Heart left ventricle (tissue), 16 donors: ENCODE results near the gene SYNDIG1L. TPM values are rescaled to one million over a fixed set of nuclear protein-coding genes. Genes with fewer than 3 reads are reported as not detected.
"Not testable (repeated sequence)": the region's sequence is repeated elsewhere in the genome, so short reads cannot be mapped to it uniquely, and the experiment has no call there.

Experiments
- ATAC-seq, 4 donors: fragments of 200-7000 bp; cut with Tn5 transposase; one replicate each; pipeline ENCODE4 v1.9.1; 2020 to 2022; ENCODE audit warnings: moderate library complexity in 4 of 4, mild to moderate bottlenecking in 3 of 4, moderate number of reproducible peaks in 1 of 4
- DNase-seq, 5 donors: peaks; one replicate each; pipeline ENCODE4 v3.0.0-alpha.2; 2020
- H3K27ac ChIP-seq, 12 donors: fragments of 200-600 bp; sonication (generic) in 4 of 12; one replicate each; pipeline versions ENCODE4 v1.5.0 to v1.8.0; 2016 to 2022; ENCODE audit warnings: mild to moderate bottlenecking in 2 of 12
- H3K27me3 ChIP-seq, 9 donors: fragments of 200-600 bp; sonication (generic) in 2 of 9; one replicate each; pipeline versions ENCODE4 v1.5.1 to v1.8.0; 2016 to 2022; ENCODE audit warnings: mild to moderate bottlenecking in 3 of 9
- H3K36me3 ChIP-seq, 9 donors: fragments of 200-600 bp; sonication (generic) in 2 of 9; one replicate each; pipeline versions ENCODE4 v1.5.0 to v1.8.0; 2018 to 2022; ENCODE audit warnings: mild to moderate bottlenecking in 2 of 9
- H3K4me1 ChIP-seq, 12 donors: fragments of 200-600 bp; sonication (generic) in 4 of 12; one replicate each; pipeline versions ENCODE4 v1.5.0 to v1.8.0; 2016 to 2022; ENCODE audit warnings: mild to moderate bottlenecking in 3 of 12
- H3K4me3 ChIP-seq, 12 donors: fragments of 200-600 bp; sonication (generic) in 4 of 12; one replicate each; pipeline versions ENCODE4 v1.5.0 to v1.8.0; 2017 to 2022; ENCODE audit warnings: mild to moderate bottlenecking in 9 of 12, moderate library complexity in 4 of 12
- H3K9me3 ChIP-seq, 12 donors: fragments of 200-600 bp; sonication (generic) in 4 of 12; one replicate each; pipeline versions ENCODE4 v1.5.0 to v1.8.0; 2016 to 2022; ENCODE audit warnings: mild to moderate bottlenecking in 1 of 12
- POLR2A ChIP-seq, 2 donors: fragments of 450-650 bp; IDR thresholded peaks; one replicate each; pipeline ENCODE4 v1.6.1; 2017; ENCODE audit warnings: antibody characterized with exemption in 2 of 2, mild to moderate bottlenecking in 2 of 2, moderate library complexity in 2 of 2
- WGBS, 4 donors: extraction: QIAGEN DNeasy Blood & Tissue Kit in 2 of 4; methylation state at CpG; one replicate each; pipeline versions ENCODE4 v1.1.5 to v1.1.7; 2013 to 2018; 5-methylcytosine and 5-hydroxymethylcytosine counted together
- intact Hi-C, 10 donors: fragments of 100-400 bp; cut with DNase I; formaldehyde crosslinking; loops; one replicate each; pipeline versions ENCODE4 v1.11.1 to v1.14.2; 2022
- polyA plus RNA-seq, 2 donors: library from polyadenylated mRNA; stranded (reverse); fragments of 200-250 nt; gene quantifications; one replicate each; pipeline ENCODE4 v1.2.3, GENCODE V29; 2013
- total RNA-seq, 9 donors: library from RNA; depleted of rRNA in 2 of 9; stranded (reverse); fragments of >200 nt in 2 of 9; fragmentation: NEBNext Ultra II Directional in 3 of 9; extraction: Animal tissue kit (Norgen Biotek cat#: 25700) in 3 of 9; gene quantifications; one replicate each; pipeline versions ENCODE4 v1.1.0 to v1.2.4, GENCODE V29; 2016 to 2023
- TF ChIP-seq, protein P1 (sequence below), 12 donors: fragments of 200-600 bp; sonication (generic) in 4 of 12; IDR thresholded peaks; one replicate each; pipeline versions ENCODE4 v1.5.0 to v1.8.0; 2018 to 2022; ENCODE audit warnings: antibody characterized with exemption in 12 of 12, mild to moderate bottlenecking in 5 of 12
- donor health status: ischemic (EF 13 %, LVEDD 7.1; RV severe dilation, severe dysfunction).
- donor health status: healthy with polysubstance abuse.
- donor health status: DM: no; HTN: yes; CAD: no.
- donor health status: DM: no; HTN: no; CAD: no.
- donor health status: ischemic (EF 25% LVEDD 6.9; RV normal size, moderate dysfunction).
- donor health status: ischemic (EF 25% LVEDD 5.7; RV mildly dilated, moderate dysfunction).
- donor health status: healthy.
- donor health status: DM: yes; HTN: yes; CAD: no.
- donor health status: ischemic (EF 35%, LVEDD 5.7; RV mildly dilated, moderate dysfunction).
- donor health status: nonischemic (EF 11% LVEDD 7.7; RV severe dilation, severe dysfunction).
- donor health status: DM: yes; HTN: yes; CAD: no.
- donor health status: PGD.
- donor health status: ischemic (EF 29% LVEDD 5.4; RV normal size, mild dysfunction).
- donor health status: nonischemic (EF 23%, LVEDD 6.1; RV moderate dilation, normal function).

Gene SYNDIG1L
- total and polyA plus RNA-seq, 11 donors: 0.06 to 0.32 (median 0.10) TPM; not detected in 6

- no peaks in the 10 kb centered on the region for H3K36me3 ChIP-seq
- no peaks in the 10 kb centered on the region for H3K9me3 ChIP-seq
- no peaks in the 10 kb centered on the region for H3K4me1 ChIP-seq
- TF ChIP-seq POLR2A (IDR thresholded peaks at IDR 0.05): no peak
- TF ChIP-seq, protein P1, sequence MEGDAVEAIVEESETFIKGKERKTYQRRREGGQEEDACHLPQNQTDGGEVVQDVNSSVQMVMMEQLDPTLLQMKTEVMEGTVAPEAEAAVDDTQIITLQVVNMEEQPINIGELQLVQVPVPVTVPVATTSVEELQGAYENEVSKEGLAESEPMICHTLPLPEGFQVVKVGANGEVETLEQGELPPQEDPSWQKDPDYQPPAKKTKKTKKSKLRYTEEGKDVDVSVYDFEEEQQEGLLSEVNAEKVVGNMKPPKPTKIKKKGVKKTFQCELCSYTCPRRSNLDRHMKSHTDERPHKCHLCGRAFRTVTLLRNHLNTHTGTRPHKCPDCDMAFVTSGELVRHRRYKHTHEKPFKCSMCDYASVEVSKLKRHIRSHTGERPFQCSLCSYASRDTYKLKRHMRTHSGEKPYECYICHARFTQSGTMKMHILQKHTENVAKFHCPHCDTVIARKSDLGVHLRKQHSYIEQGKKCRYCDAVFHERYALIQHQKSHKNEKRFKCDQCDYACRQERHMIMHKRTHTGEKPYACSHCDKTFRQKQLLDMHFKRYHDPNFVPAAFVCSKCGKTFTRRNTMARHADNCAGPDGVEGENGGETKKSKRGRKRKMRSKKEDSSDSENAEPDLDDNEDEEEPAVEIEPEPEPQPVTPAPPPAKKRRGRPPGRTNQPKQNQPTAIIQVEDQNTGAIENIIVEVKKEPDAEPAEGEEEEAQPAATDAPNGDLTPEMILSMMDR (IDR thresholded peaks at IDR 0.05): no peak
- H3K4me3 ChIP-seq: no peak overlapping the region
- intact Hi-C loops: no loop called here
- no peak for ATAC-seq
- H3K27ac ChIP-seq: no peak overlapping the region
- no peak for DNase-seq
- 38 to 57% (median 47%) methylated on average over 2 of the region's 2 CpGs for WGBS, 4 donors
- peaks cover 0 to 11% (median 0%) of the 10 kb centered on the region in 9 donors for H3K27me3 ChIP-seq
Observed at GRCh38 chr14:74394549-74394948, 31.5 kb downstream of the SYNDIG1L start.

GRCh38 chr14:74392616-74393570 lies 33.1 kb downstream of the SYNDIG1L start:
- Histone ChIP-seq H3K4me3 (no peak overlapping the region), H3K4me1 (no peaks in the 10 kb centered on the region), H3K27me3 (peaks cover 0 to 11% (median 0%) of the 10 kb centered on the region in 9 donors), H3K27ac (no peak overlapping the region), H3K36me3 (no peaks in the 10 kb centered on the region), H3K9me3 (no peaks in the 10 kb centered on the region)
- ATAC-seq (no peak), DNase-seq (no peak)
- intact Hi-C loops: no loop called here
- WGBS, 4 donors: 69 to 74% (median 71%) methylated on average over 16 of the region's 16 CpGs
- TF ChIP-seq, protein P1 (IDR thresholded peaks at IDR 0.05): no peak
- no peak for TF ChIP-seq POLR2A (IDR thresholded peaks at IDR 0.05)

DNA sequence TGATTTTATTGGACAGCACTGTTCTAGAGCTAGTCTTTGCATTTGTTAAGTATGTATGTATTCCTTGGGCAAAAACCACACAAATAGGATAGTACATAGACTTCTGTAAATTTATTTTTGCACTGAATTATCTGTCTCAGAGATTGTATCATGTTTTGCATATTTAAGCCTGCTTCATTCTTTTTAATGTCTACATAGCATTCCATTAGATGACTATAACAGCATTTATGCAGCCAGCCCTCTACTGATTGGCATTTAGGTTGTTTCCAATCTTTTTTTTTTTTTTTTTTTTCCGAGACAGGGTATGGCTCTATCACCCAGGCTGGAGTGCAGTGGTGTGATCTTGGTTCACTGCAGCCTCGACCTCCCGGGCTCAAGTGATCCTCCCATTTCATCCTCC lies 34.5 kb downstream of the SYNDIG1L start:
- Histone ChIP-seq H3K4me3 (no peak overlapping the region), H3K27me3 (peaks cover 0 to 11% (median 0%) of the 10 kb centered on the region in 9 donors), H3K4me1 (no peaks in the 10 kb centered on the region), H3K27ac (no peak overlapping the region), H3K9me3 (no peaks in the 10 kb centered on the region), H3K36me3 (no peaks in the 10 kb centered on the region)
- ATAC-seq (no peak), DNase-seq (no peak)
- TF ChIP-seq POLR2A (IDR thresholded peaks at IDR 0.05): no peak
- TF ChIP-seq, protein P1 (IDR thresholded peaks at IDR 0.05): no peak
- 83 to 97% (median 87%) methylated on average over 3 of the region's 3 CpGs for WGBS, 4 donors
- intact Hi-C loops: no loop called here

- ATAC-seq, H3K9me3 ChIP-seq, H3K36me3 ChIP-seq, H3K4me3 ChIP-seq, H3K4me1 ChIP-seq, intact Hi-C loops, H3K27ac ChIP-seq, DNase-seq: not testable (repeated sequence)
- H3K27me3 ChIP-seq: peaks cover 0 to 11% (median 0%) of the 10 kb centered on the region in 9 donors
- WGBS, 4 donors: 84 to 90% (median 88%) methylated on average over 3 of the region's 3 CpGs
Observed at GRCh38 chr14:74390505-74390904, 35.5 kb downstream of the SYNDIG1L start.
